Measurements from ENCODE around the gene CST11. TPM values are rescaled to one million over a fixed set of nuclear protein-coding genes. Genes with fewer than 3 reads are reported as not detected.

CST11 gene
- total and polyA plus RNA-seq, 4 donors: not detected

GRCh38 chr20:23407781-23408464, 44.8 kb downstream of the CST11 start:
- no peak overlapping the region for H3K27ac ChIP-seq (ENCODE audit: low read depth in 1 of 2, low read length in 2 of 2)
- H3K9me3 ChIP-seq (ENCODE audit: control insufficient read depth in 4 of 4, low read length in 3 of 4): no peaks in the 10 kb centered on the region
- H3K36me3 ChIP-seq (ENCODE audit: control insufficient read depth in 4 of 4, insufficient read depth in 3 of 4, low read depth in 1 of 4, low read length in 3 of 4): no peaks in the 10 kb centered on the region
- DNase-seq (ENCODE audit: low spot score): no peak
- H3K4me3 ChIP-seq (ENCODE audit: low read depth in 1 of 3, low read length in 3 of 3): no peak overlapping the region
- WGBS: 95% methylated on average over 2 of the region's 2 CpGs
- H3K27me3 ChIP-seq (ENCODE audit: control insufficient read depth in 4 of 4, insufficient read depth in 4 of 4, low read length in 3 of 4): no peaks in the 10 kb centered on the region
- H3K9ac ChIP-seq (ENCODE audit: low read depth in 1 of 2, low read length in 2 of 2): no peak overlapping the region
- H3K4me1 ChIP-seq (ENCODE audit: control insufficient read depth in 4 of 4, insufficient read depth in 4 of 4, low read length in 3 of 4): peaks cover 3 to 13% (median 8%) of the 10 kb centered on the region in 4 donors
- TF ChIP-seq FOXA1 (IDR thresholded peaks at IDR 0.05) (no peak), YY1 (IDR thresholded peaks at IDR 0.05) (no peak), HNF4A (conservative IDR thresholded peaks at IDR 0.05) (no peak), RAD21 (IDR thresholded peaks at IDR 0.05) (no peak), ZBTB33 (IDR thresholded peaks at IDR 0.05) (no peak), MAX (IDR thresholded peaks at IDR 0.05) (no peak), EGR1 (IDR thresholded peaks at IDR 0.05; ENCODE audit: low read depth in 2 of 2) (no peak), CTCF (IDR thresholded peaks at IDR 0.05; ENCODE audit: low read depth, low read length, missing input control) (no peak), TAF1 (conservative IDR thresholded peaks at IDR 0.05) (no peak), FOXA2 (IDR thresholded peaks at IDR 0.05) (no peak), REST (IDR thresholded peaks at IDR 0.05) (no peak), NR2F2 (IDR thresholded peaks at IDR 0.05) (no peak), GABPA (IDR thresholded peaks at IDR 0.05 in 1 of 2, conservative IDR thresholded peaks at IDR 0.05 in 1 of 2) (no peak), HNF4G (IDR thresholded peaks at IDR 0.05) (no peak), ATF3 (IDR thresholded peaks at IDR 0.05) (no peak), SP1 (IDR thresholded peaks at IDR 0.05) (no peak)
